ENCODE results near the gene FOXJ3. TPM values are rescaled to one million over a fixed set of nuclear protein-coding genes. Genes with fewer than 3 reads are reported as not detected.

FOXJ3 gene
- total RNA-seq, 1 donor: 38.0 TPM

DNA sequence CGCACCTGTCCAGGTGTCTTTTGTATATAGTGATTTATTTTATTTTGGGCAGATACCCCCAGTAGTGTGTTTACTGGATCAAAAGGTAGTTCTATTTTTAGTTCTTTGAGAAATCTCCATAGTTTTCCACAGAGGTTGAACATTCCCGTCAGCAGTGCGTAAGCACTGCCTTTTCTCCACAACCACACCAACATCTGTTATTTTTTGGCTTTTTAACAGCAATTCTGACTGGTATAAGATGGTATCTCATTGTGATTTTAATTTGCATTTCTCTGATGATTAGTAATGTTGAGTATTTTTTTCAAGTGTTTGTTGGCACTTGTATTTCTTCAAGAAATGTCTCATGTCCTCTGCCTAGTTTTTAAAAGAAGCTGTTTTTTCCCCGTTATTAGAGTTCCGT is 39.2 kb downstream of the FOXJ3 start:
- H3K4me3 ChIP-seq (ENCODE audit: low read depth, low read length): no peak overlapping the region
- TF ChIP-seq, protein P1, sequence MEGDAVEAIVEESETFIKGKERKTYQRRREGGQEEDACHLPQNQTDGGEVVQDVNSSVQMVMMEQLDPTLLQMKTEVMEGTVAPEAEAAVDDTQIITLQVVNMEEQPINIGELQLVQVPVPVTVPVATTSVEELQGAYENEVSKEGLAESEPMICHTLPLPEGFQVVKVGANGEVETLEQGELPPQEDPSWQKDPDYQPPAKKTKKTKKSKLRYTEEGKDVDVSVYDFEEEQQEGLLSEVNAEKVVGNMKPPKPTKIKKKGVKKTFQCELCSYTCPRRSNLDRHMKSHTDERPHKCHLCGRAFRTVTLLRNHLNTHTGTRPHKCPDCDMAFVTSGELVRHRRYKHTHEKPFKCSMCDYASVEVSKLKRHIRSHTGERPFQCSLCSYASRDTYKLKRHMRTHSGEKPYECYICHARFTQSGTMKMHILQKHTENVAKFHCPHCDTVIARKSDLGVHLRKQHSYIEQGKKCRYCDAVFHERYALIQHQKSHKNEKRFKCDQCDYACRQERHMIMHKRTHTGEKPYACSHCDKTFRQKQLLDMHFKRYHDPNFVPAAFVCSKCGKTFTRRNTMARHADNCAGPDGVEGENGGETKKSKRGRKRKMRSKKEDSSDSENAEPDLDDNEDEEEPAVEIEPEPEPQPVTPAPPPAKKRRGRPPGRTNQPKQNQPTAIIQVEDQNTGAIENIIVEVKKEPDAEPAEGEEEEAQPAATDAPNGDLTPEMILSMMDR (IDR thresholded peaks at IDR 0.05; ENCODE audit: insufficient read depth, low read length): no peak
- DNase-seq (ENCODE audit: low read depth): no peak

DNA sequence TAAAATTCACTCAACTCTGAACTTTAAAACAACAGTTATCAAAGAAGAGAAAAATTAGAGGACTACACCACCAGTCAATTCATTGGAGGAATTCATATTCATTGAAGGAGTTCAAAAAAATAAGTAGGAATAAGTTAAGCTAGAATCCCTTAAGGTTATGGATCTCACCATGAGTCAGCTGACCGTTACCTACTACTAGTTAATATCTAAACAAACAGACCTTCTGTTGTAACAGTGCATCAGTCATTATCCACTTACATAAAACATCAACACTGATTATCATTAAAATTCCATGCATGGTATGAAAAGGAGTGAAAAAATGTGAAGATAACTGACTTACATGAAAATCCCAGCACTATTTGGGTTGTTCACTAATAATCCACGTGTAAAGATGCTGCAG is 44.9 kb downstream of the FOXJ3 start:
- H3K4me3 ChIP-seq (ENCODE audit: low read depth, low read length): no peak overlapping the region
- DNase-seq (ENCODE audit: low read depth): no peak
- TF ChIP-seq, protein P1 (IDR thresholded peaks at IDR 0.05; ENCODE audit: insufficient read depth, low read length): no peak

DNA sequence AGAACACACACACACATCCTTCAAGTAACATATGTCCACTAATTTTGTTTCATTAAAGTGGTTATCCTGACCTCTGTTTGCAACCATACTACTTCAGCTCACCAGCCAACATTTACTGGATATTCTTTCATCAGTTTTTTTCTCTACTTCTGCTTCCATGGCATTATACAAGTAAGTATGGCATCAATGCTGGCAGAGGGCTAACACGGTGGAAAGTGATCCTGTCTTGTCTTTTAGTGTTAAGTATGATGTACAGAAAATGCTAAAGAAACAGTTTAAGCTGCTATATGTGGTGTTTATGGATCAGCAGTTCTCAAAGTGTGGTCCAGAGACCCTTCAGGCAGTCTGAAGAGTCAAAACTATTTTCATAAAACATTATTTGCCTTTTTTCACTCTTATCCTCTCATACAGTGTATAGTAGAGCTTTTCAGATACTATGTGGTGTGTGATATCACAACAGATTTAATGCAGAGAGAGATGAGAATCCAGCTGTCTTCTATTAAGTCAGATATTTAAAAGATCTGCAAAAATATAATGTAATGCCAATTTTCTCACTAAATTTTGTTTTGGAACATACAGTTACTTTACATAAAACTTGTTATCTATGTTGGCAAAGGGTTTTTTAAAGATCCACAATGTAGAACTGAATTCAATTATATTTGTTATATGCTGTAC is 46.6 kb downstream of the FOXJ3 start:
- DNase-seq (ENCODE audit: low read depth): no peak
- no peak overlapping the region for H3K4me3 ChIP-seq (ENCODE audit: low read depth, low read length)
- TF ChIP-seq, protein P1 (IDR thresholded peaks at IDR 0.05; ENCODE audit: insufficient read depth, low read length): no peak

DNA sequence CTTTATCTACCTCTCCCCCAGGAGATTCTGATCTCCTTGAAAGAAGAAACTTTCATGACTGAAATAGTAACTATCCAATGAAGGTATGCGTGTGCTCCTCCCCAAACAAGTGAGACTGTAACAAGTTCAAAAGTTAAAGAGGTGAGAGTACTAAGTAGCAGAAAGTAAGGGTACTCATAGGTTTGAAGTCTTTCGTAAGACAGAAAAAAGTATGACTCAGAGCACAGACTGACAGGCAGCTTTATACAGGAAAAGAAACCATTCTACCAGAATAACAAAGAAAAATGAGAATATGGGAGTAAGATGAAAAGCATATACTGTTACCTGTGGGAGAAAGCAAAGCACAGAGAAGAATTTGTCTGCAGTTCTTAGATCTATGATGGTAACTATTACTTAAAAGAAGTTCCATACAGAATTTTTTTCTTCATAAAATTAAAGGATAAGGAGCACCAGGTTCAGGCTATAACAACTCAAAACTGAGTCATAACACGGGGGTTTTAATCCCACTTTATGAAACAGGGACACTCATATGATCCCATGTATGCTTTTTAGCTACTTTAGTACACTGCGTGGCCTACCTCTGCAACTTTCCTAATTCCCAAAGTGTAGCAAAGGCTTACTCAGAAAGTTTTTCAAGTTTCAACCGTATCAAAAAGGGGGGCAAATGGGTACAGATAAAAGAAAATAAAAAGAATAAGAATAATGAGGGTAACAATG is 52.0 kb downstream of the FOXJ3 start:
- H3K4me3 ChIP-seq (ENCODE audit: low read depth, low read length): no peak overlapping the region
- DNase-seq (ENCODE audit: low read depth): peak; percentile 34
- TF ChIP-seq, protein P1 (IDR thresholded peaks at IDR 0.05; ENCODE audit: insufficient read depth, low read length): no peak

DNA sequence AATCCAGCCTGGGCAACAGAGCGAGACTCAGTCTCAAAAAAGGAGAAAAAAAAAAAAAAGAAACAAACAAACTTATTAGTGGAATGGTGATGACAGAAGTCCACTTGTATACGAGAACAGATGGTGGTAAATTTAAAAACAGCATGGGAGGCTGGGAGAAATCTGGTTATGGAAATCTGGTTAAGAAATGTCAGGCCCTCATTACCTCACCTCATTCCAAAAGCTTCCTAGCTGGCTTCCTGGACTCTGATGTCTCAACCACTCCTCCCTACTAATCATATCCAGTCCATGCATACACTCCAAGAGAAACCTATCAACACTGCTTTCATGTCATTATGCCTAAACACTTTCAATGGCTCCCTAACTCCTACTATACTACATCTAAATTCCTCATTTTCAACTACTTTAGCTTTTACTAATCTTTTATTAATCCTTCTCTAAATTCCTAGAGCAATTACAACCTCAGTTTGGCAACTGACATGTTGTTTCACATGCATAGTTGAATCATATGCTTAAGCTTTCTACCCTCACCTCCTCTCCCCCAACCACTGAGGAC is 52.9 kb downstream of the FOXJ3 start:
- no peak overlapping the region for H3K4me3 ChIP-seq (ENCODE audit: low read depth, low read length)
- peak; percentile 65 for DNase-seq (ENCODE audit: low read depth)
- TF ChIP-seq, protein P1 (IDR thresholded peaks at IDR 0.05; ENCODE audit: insufficient read depth, low read length): no peak

DNA sequence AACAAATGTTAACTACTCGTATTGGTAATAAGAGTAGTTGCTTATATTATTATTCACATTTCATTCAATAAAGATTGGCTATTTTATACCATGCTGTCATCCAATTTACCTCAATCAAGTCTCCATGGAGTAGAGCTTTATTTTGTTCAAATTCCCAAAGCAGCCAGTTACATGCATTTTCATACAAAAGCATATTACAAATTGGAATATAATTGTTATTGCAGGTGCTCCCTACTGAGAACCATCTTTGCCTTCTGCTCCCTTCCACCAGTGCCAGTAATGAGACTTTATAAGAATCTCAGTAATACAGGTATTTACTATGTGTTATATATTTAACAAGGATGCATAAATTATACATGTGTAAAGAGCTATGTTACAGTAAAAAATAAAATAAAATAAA is 54.2 kb downstream of the FOXJ3 start:
- no peak for DNase-seq (ENCODE audit: low read depth)
- no peak overlapping the region for H3K4me3 ChIP-seq (ENCODE audit: low read depth, low read length)
- TF ChIP-seq, protein P1 (IDR thresholded peaks at IDR 0.05; ENCODE audit: insufficient read depth, low read length): no peak

All from fibroblast of the aortic adventitia (primary cell).